AG09309 (cell line): Measurements from ENCODE around the gene BICD1.
A peak's percentile ranks its signal among the peaks of the same experiment; 100 is the strongest.

Source experiments
- DNase-seq: peaks from one replicate; pipeline ENCODE4 v3.0.0-alpha.2; 2010; ENCODE audit warnings: low read depth
- H3K4me3 ChIP-seq: 2 replicates; pipeline ENCODE4 v1.5.1; 2011; ENCODE audit warnings: mild to moderate bottlenecking, low read depth, low read length, moderate library complexity; ENCODE audit not compliant: control insufficient read depth
- CTCF ChIP-seq: IDR thresholded peaks from 2 replicates; pipeline ENCODE4 v1.5.1; 2011; ENCODE audit warnings: mild to moderate bottlenecking, low read depth, low read length, inconsistent platforms; ENCODE audit not compliant: insufficient read depth, control insufficient read depth; ENCODE audit errors: missing control alignments

BICD1 gene

DNA sequence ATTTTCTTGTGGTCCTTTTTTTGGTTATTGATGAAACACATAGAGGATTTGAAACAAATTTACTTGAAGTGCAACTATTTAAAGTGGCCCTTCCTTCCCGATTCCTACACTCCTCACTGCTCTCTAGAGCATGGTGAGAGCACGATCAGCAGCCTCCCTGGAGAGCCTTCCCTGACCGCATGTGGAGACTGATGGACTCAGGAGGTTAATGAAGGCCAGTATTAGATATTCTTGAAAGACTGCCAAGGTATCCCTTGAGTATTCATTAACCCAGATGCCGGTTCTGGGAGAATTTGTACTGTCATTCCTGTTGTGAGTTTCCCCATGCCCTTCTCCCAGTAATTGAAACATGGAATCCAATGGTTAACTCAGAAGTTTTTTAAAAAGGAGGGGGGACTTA, 189.9 kb downstream of the BICD1 start:
- H3K4me3 ChIP-seq = no peak overlapping the region
- no peak for TF ChIP-seq CTCF
- no peak for DNase-seq

GRCh38 chr12:32298917-32299316, 192.3 kb downstream of the BICD1 start:
- H3K4me3 ChIP-seq = no peak overlapping the region
- TF ChIP-seq CTCF = no peak
- DNase-seq = peak; percentile 17

- no peak for DNase-seq
- no peak for TF ChIP-seq CTCF
Measured at GRCh38 chr12:32301216-32301615, 194.6 kb downstream of the BICD1 start.

DNA sequence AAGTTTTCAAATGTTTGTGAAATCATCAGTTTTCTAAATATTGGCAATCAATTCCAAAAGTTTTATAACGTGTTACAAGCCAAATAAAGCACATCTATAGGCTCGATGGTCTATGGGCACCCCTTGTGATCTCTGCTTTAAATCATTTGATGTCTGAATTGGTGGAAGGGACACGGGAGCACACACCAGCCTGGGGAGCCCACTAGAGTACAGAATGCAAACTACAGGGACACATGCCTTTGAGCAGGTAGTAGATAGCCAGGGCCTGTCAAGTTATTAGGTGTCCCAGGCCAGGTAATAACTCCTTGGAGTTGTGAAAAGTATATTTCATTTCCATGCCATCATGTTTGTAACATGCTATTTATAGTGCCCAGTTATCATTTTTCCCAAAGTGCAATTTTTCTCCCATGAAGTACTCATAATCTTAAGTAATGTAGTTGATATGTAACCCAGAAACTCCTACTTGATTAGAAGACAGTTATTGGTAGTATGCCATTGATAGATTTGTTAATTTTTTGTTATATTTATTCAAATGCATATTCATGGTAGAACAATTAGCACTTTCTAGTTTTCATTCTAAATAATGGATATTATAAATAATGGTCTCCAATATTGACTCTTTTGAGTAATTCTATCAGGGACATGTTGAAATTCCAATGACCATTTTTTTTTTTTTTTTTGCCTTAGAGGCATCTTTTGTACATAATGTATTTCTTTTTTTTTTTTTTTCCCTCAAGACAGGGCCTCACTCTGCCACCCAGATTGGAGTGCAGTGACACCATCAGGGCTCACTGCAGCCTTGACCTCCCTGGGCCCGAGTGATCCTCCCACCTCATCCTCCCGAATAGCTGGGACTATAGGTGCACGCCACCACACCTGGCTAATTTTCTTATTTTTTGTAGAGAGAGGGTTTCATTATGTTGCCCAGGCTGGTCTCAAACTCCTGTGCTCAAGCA, 195.8 kb downstream of the BICD1 start:
- peak; percentile 54 for TF ChIP-seq CTCF
- H3K4me3 ChIP-seq = no peak overlapping the region
- no peak for DNase-seq

More at GRCh38 chr12:32301216-32301615, 194.6 kb downstream of the BICD1 start:
- no peak overlapping the region for H3K4me3 ChIP-seq

DNA sequence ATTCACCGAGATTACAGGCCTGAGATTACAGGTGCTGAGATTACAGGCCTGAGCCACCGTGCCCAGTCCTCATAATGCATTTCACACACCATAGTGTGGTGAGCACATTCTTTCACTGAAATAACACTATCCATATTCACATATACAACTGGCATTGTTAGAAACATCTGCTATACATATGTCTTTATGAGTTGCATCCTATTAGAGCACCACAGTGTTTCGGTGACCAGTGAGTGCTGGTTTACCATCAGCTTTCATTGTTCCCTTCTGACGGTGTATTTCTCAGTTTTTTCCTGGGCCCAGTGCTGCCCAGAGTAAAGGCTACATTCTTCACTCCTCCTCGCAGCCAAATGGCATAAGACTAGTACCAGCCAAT, 196.5 kb downstream of the BICD1 start:
- no peak for TF ChIP-seq CTCF
- DNase-seq = no peak
- no peak overlapping the region for H3K4me3 ChIP-seq

- DNase-seq = no peak
- TF ChIP-seq CTCF = no peak
- H3K4me3 ChIP-seq = no peak overlapping the region
Measured at GRCh38 chr12:32305163-32305562, 198.5 kb downstream of the BICD1 start.

DNA sequence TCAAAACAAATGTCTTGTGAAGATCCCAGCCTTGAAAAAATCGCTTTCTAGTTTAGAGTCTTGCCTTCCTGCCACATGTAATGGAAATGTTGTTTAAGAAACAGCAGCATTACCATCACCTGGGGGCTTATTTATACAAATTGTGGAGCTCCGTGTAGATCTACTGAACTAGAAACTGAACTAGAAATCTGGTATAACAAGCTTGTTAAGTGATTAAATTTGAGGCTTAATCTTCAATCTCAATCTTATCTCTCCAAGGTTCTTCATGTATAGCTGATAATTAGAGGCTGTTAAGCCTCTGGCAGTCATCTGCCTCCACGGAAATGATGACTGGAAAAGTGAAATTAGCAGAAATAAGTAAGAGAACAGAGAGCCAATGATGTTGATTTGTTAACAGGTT, 200.7 kb downstream of the BICD1 start:
- no peak overlapping the region for H3K4me3 ChIP-seq
- no peak for DNase-seq
- TF ChIP-seq CTCF = no peak
